ENCODE measurements around the gene CTNNA2.

Gene CTNNA2

GRCh38 chr2:80299661-80300060 lies 786.8 kb downstream of the CTNNA2 start:
- DNase-seq, result no peak
- Histone ChIP-seq H2BK120ac (ENCODE audit: insufficient read depth, low read length, poor library complexity) (no peak overlapping the region), H3K4me2 (ENCODE audit: low read length) (no peak overlapping the region), H3K18ac (ENCODE audit: low read length) (no peak overlapping the region), H2BK5ac (ENCODE audit: low read depth, low read length, poor library complexity) (no peak overlapping the region), H3K23ac (ENCODE audit: low read length) (no peak overlapping the region), H3K9ac (ENCODE audit: low read length) (no peak overlapping the region), H3K36me3 (ENCODE audit: control insufficient read depth in 1 of 2, insufficient read depth in 2 of 2, low read length in 2 of 2) (no peaks in the 10 kb centered on the region), H4K12ac (ENCODE audit: low read depth, low read length) (no peak overlapping the region), H3K27ac (ENCODE audit: low read depth, low read length) (no peak overlapping the region), H3K27me3 (ENCODE audit: insufficient read depth, low read length) (peaks cover 22% of the 10 kb centered on the region), H3K4me3 (ENCODE audit: low read depth, low read length) (no peak overlapping the region), H2AK5ac (ENCODE audit: low read length) (no peak overlapping the region), H4K8ac (ENCODE audit: low read depth, low read length) (no peak overlapping the region), H3K79me1 (ENCODE audit: low read length) (no peaks in the 10 kb centered on the region), H3K4ac (ENCODE audit: low read depth, low read length) (no peak overlapping the region), H2BK12ac (ENCODE audit: low read length) (no peak overlapping the region), H3K79me2 (ENCODE audit: control insufficient read depth, insufficient read depth, low read length, poor library complexity) (no peaks in the 10 kb centered on the region), H3K9me3 (ENCODE audit: insufficient read depth, low read depth, low read length) (peaks cover 5% of the 10 kb centered on the region), H4K91ac (ENCODE audit: low read depth, low read length) (no peak overlapping the region), H3K4me1 (ENCODE audit: control insufficient read depth in 1 of 2, insufficient read depth in 2 of 2, low read length in 2 of 2) (peaks cover 6 to 9% of the 10 kb centered on the region in 2 experiments), H3K14ac (ENCODE audit: low read length) (no peak overlapping the region), H2AFZ (ENCODE audit: insufficient read depth, low read length, poor library complexity) (no peak overlapping the region)
- no CpG with 5 or more reads among the region's 5 CpGs for WGBS (ENCODE audit: extremely low coverage, insufficient coverage, insufficient read length)

- no peak overlapping the region for H2AFZ ChIP-seq (ENCODE audit: insufficient read depth, low read length, poor library complexity)
- H3K18ac ChIP-seq (ENCODE audit: low read length), result no peak overlapping the region
- no peak overlapping the region for H2BK12ac ChIP-seq (ENCODE audit: low read length)
- no peak overlapping the region for H3K4ac ChIP-seq (ENCODE audit: low read depth, low read length)
- H2AK5ac ChIP-seq (ENCODE audit: low read length), result no peak overlapping the region
- peaks cover 5% of the 10 kb centered on the region for H3K9me3 ChIP-seq (ENCODE audit: insufficient read depth, low read depth, low read length)
- no peak overlapping the region for H3K4me2 ChIP-seq (ENCODE audit: low read length)
- no peak overlapping the region for H3K23ac ChIP-seq (ENCODE audit: low read length)
- H3K79me1 ChIP-seq (ENCODE audit: low read length), result no peaks in the 10 kb centered on the region
- H2BK5ac ChIP-seq (ENCODE audit: low read depth, low read length, poor library complexity), result no peak overlapping the region
- H3K79me2 ChIP-seq (ENCODE audit: control insufficient read depth, insufficient read depth, low read length, poor library complexity), result no peaks in the 10 kb centered on the region
- peaks cover 6 to 9% of the 10 kb centered on the region in 2 experiments for H3K4me1 ChIP-seq (ENCODE audit: control insufficient read depth in 1 of 2, insufficient read depth in 2 of 2, low read length in 2 of 2)
- H4K91ac ChIP-seq (ENCODE audit: low read depth, low read length), result no peak overlapping the region
- H3K9ac ChIP-seq (ENCODE audit: low read length), result no peak overlapping the region
- no peak overlapping the region for H4K12ac ChIP-seq (ENCODE audit: low read depth, low read length)
- peaks cover 27% of the 10 kb centered on the region for H3K27me3 ChIP-seq (ENCODE audit: insufficient read depth, low read length)
- no peak overlapping the region for H2BK120ac ChIP-seq (ENCODE audit: insufficient read depth, low read length, poor library complexity)
- H3K27ac ChIP-seq (ENCODE audit: low read depth, low read length), result no peak overlapping the region
- no CpG with 5 or more reads among the region's 1 CpG for WGBS (ENCODE audit: extremely low coverage, insufficient coverage, insufficient read length)
- no peak for DNase-seq
- H3K4me3 ChIP-seq (ENCODE audit: low read depth, low read length), result no peak overlapping the region
- no peaks in the 10 kb centered on the region for H3K36me3 ChIP-seq (ENCODE audit: control insufficient read depth in 1 of 2, insufficient read depth in 2 of 2, low read length in 2 of 2)
- no peak overlapping the region for H4K8ac ChIP-seq (ENCODE audit: low read depth, low read length)
- H3K14ac ChIP-seq (ENCODE audit: low read length), result no peak overlapping the region
Observed at GRCh38 chr2:80300346-80300745, 787.5 kb downstream of the CTNNA2 start.

DNA sequence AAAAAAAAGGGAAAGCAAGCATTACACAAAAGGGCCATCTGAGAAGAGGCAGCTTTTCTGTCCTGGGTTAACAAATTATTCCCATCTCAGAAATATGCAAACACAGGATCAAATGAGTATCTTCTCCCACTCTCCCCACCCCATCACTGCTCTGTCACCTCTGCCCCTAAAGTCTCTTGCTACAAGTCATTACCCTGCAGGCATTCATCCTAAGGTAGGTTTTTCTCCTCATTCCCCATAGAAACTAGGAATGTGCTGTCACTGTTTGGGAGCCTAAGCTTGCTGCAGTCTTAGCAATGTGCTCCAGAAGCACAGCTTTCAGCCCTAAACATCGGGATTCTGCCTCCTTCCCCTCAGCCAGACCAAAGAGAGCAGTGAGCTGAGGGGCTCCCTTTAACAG lies 788.1 kb downstream of the CTNNA2 start:
- Histone ChIP-seq H2BK120ac (ENCODE audit: insufficient read depth, low read length, poor library complexity) (no peak overlapping the region), H3K27me3 (ENCODE audit: insufficient read depth, low read length) (peaks cover 32% of the 10 kb centered on the region), H2BK5ac (ENCODE audit: low read depth, low read length, poor library complexity) (no peak overlapping the region), H4K12ac (ENCODE audit: low read depth, low read length) (no peak overlapping the region), H3K36me3 (ENCODE audit: control insufficient read depth in 1 of 2, insufficient read depth in 2 of 2, low read length in 2 of 2) (no peaks in the 10 kb centered on the region), H3K4me3 (ENCODE audit: low read depth, low read length) (no peak overlapping the region), H3K4me2 (ENCODE audit: low read length) (no peak overlapping the region), H3K23ac (ENCODE audit: low read length) (no peak overlapping the region), H3K18ac (ENCODE audit: low read length) (no peak overlapping the region), H3K79me2 (ENCODE audit: control insufficient read depth, insufficient read depth, low read length, poor library complexity) (no peaks in the 10 kb centered on the region), H3K9me3 (ENCODE audit: insufficient read depth, low read depth, low read length) (peaks cover 5% of the 10 kb centered on the region), H2AFZ (ENCODE audit: insufficient read depth, low read length, poor library complexity) (no peak overlapping the region), H3K9ac (ENCODE audit: low read length) (no peak overlapping the region), H3K79me1 (ENCODE audit: low read length) (no peaks in the 10 kb centered on the region), H2AK5ac (ENCODE audit: low read length) (no peak overlapping the region), H3K4me1 (ENCODE audit: control insufficient read depth in 1 of 2, insufficient read depth in 2 of 2, low read length in 2 of 2) (peaks cover 6 to 9% of the 10 kb centered on the region in 2 experiments), H4K91ac (ENCODE audit: low read depth, low read length) (no peak overlapping the region), H3K14ac (ENCODE audit: low read length) (no peak overlapping the region), H3K27ac (ENCODE audit: low read depth, low read length) (no peak overlapping the region), H3K4ac (ENCODE audit: low read depth, low read length) (no peak overlapping the region), H2BK12ac (ENCODE audit: low read length) (no peak overlapping the region), H4K8ac (ENCODE audit: low read depth, low read length) (no peak overlapping the region)
- DNase-seq, result no peak
- WGBS (ENCODE audit: extremely low coverage, insufficient coverage, insufficient read length), result no CpG with 5 or more reads among the region's 1 CpG

- Histone ChIP-seq H3K14ac (ENCODE audit: low read length) (no peak overlapping the region), H3K9me3 (ENCODE audit: insufficient read depth, low read depth, low read length) (peaks cover 5% of the 10 kb centered on the region), H3K9ac (ENCODE audit: low read length) (no peak overlapping the region), H3K79me1 (ENCODE audit: low read length) (no peaks in the 10 kb centered on the region), H2AK5ac (ENCODE audit: low read length) (no peak overlapping the region), H2BK12ac (ENCODE audit: low read length) (no peak overlapping the region), H3K4ac (ENCODE audit: low read depth, low read length) (no peak overlapping the region), H2AFZ (ENCODE audit: insufficient read depth, low read length, poor library complexity) (no peak overlapping the region), H3K27me3 (ENCODE audit: insufficient read depth, low read length) (peaks cover 32% of the 10 kb centered on the region), H3K4me2 (ENCODE audit: low read length) (no peak overlapping the region), H4K8ac (ENCODE audit: low read depth, low read length) (no peak overlapping the region), H3K18ac (ENCODE audit: low read length) (no peak overlapping the region), H2BK5ac (ENCODE audit: low read depth, low read length, poor library complexity) (no peak overlapping the region), H3K4me3 (ENCODE audit: low read depth, low read length) (no peak overlapping the region), H2BK120ac (ENCODE audit: insufficient read depth, low read length, poor library complexity) (no peak overlapping the region), H3K4me1 (ENCODE audit: control insufficient read depth in 1 of 2, insufficient read depth in 2 of 2, low read length in 2 of 2) (peaks cover 6 to 9% of the 10 kb centered on the region in 2 experiments), H4K12ac (ENCODE audit: low read depth, low read length) (no peak overlapping the region), H3K36me3 (ENCODE audit: control insufficient read depth in 1 of 2, insufficient read depth in 2 of 2, low read length in 2 of 2) (no peaks in the 10 kb centered on the region), H4K91ac (ENCODE audit: low read depth, low read length) (no peak overlapping the region), H3K79me2 (ENCODE audit: control insufficient read depth, insufficient read depth, low read length, poor library complexity) (no peaks in the 10 kb centered on the region), H3K23ac (ENCODE audit: low read length) (no peak overlapping the region), H3K27ac (ENCODE audit: low read depth, low read length) (no peak overlapping the region)
- no CpG with 5 or more reads among the region's 12 CpGs for WGBS (ENCODE audit: extremely low coverage, insufficient coverage, insufficient read length)
- no peak for DNase-seq
Observed at GRCh38 chr2:80302001-80302313, 789.1 kb downstream of the CTNNA2 start.
